ENCODE measurements around the gene RARB.

The RARB gene

DNA sequence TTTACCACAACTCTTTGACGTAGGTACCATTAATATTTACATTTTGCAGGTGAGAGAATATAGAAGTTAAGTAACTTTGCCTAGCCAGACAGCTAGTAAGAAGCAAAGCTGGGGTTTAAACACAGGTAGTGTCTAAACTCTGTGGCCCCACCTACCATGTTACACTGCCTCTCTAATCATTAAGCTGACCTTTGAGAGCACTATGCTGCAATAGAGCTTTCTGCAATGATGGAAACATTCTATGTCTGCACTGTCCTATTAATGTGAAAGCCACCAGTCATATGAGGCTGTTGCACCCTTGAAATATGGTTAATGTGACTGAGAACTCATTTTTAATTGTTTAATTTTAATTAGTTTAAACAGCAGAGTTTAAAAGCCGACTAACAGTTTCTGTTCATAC lies 6.3 kb upstream of the RARB start:
- no peak for TF ChIP-seq ZFX (IDR thresholded peaks at IDR 0.05)
- no peak for TF ChIP-seq CTCF (conservative IDR thresholded peaks at IDR 0.05)
- H3K27ac ChIP-seq, result no peak overlapping the region

DNA sequence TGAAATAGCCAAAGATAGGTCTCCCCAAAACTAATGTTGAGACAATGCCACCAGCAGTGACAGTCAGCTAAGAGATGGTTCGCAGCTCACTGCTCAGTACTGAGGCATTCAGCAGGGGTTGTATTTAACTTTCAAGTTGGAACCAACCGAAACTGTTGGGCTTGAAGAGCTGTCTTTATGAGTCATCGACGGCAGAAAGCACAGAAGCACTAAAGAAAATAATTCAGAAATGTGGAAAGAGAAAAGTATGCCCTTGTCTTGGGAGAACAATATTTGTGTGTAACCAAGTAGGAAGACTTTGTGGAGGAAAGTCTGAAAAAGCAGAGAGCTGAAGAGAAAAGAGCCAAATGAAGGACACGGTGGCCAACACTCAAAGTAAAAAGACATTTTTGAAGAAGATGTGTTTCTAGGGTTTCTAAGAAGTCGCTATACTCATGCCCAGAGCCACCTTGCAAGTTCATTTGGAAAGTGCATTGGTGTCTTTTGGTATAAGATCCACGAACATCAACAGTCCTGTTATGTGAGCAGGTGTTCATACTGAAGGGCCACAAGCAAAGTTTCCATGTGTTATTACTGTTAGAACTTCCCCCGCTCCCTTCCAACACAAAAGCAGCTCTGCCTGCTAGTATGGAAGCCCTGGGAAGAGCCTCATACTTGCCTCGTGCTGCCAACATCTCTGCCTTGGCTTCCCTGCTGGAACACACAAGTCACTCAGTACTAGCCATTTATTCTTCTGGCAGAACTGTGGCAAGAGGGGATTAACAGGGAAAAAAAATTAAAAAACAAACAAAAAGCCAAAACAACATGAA lies 4.1 kb upstream of the RARB start:
- H3K27ac ChIP-seq, result no peak overlapping the region
- TF ChIP-seq CTCF (conservative IDR thresholded peaks at IDR 0.05) (no peak), ZFX (IDR thresholded peaks at IDR 0.05) (no peak)

DNA sequence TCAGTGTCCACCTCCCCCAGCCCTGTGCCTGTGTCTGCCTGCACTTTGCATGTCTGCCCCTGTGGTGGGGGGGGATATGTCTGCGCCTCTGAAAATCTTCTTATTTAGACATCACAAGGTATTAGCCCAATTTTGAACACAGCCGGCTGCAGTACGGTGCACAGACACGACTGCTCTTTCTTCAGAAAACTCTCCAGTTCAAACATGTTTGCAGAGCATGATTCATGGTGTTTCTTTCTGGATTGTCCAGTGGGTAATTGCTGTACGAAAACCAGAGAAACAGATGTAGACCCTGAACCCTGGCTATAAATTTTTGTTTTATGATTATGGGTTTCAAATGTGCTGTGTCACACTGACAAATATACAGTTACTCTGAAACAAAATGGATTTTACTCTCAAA lies 3.4 kb upstream of the RARB start:
- TF ChIP-seq CTCF (conservative IDR thresholded peaks at IDR 0.05) (no peak), ZFX (IDR thresholded peaks at IDR 0.05) (no peak)
- H3K27ac ChIP-seq, result no peak overlapping the region

DNA sequence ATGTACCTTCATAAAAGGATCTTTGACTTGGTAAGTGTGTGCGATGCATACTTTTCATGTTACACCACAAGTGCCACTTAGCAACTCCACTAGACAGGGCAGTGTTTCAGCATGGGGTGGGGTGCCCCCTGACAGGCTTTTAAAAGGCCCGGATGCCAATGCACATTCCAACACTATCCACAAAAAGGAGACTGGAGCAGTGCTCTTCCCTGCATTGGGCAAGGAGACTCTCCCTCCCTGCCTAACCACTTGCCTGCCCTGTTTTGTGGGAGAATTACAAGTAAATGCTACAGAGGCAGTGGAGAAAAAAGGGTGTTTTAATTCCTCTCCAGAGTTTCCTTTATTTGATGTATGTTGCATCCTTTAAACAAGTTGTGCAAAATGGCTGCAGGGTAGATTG lies 1.7 kb upstream of the RARB start:
- no peak overlapping the region for H3K27ac ChIP-seq
- TF ChIP-seq CTCF (conservative IDR thresholded peaks at IDR 0.05) (no peak), ZFX (IDR thresholded peaks at IDR 0.05) (no peak)

GRCh38 chr3:25427155-25427554 lies 908 bp upstream of the RARB start:
- no peak overlapping the region for H3K27ac ChIP-seq
- TF ChIP-seq CTCF (conservative IDR thresholded peaks at IDR 0.05) (no peak), ZFX (IDR thresholded peaks at IDR 0.05) (no peak)

DNA sequence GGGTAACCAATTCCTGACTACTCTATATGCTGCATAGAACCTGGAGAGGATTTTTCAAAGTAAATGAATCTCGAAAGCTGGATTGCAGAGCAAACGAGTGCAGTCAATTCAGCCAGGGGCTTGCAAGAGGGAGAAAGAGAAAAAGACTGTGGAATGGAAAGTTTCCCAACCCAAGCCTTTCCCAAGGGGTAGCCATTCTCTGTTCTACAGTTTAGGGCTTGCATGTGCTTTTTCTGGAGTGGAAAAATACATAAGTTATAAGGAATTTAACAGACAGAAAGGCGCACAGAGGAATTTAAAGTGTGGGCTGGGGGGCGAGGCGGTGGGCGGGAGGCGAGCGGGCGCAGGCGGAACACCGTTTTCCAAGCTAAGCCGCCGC lies 511 bp upstream of the RARB start:
- TF ChIP-seq CTCF (conservative IDR thresholded peaks at IDR 0.05) (no peak), ZFX (IDR thresholded peaks at IDR 0.05) (no peak)
- H3K27ac ChIP-seq, result no peak overlapping the region

GRCh38 chr3:25428789-25429335 lies 799 bp downstream of the RARB start:
- no peak overlapping the region for H3K27ac ChIP-seq
- TF ChIP-seq ZFX (IDR thresholded peaks at IDR 0.05) (no peak), CTCF (conservative IDR thresholded peaks at IDR 0.05) (no peak)
